Measurements from ENCODE around the gene SEMA3G. TPM values are rescaled to one million over a fixed set of nuclear protein-coding genes. Genes with fewer than 3 reads are reported as not detected.

SEMA3G gene
- total RNA-seq, 1 donor from 2014 or later: 12.9 TPM

DNA sequence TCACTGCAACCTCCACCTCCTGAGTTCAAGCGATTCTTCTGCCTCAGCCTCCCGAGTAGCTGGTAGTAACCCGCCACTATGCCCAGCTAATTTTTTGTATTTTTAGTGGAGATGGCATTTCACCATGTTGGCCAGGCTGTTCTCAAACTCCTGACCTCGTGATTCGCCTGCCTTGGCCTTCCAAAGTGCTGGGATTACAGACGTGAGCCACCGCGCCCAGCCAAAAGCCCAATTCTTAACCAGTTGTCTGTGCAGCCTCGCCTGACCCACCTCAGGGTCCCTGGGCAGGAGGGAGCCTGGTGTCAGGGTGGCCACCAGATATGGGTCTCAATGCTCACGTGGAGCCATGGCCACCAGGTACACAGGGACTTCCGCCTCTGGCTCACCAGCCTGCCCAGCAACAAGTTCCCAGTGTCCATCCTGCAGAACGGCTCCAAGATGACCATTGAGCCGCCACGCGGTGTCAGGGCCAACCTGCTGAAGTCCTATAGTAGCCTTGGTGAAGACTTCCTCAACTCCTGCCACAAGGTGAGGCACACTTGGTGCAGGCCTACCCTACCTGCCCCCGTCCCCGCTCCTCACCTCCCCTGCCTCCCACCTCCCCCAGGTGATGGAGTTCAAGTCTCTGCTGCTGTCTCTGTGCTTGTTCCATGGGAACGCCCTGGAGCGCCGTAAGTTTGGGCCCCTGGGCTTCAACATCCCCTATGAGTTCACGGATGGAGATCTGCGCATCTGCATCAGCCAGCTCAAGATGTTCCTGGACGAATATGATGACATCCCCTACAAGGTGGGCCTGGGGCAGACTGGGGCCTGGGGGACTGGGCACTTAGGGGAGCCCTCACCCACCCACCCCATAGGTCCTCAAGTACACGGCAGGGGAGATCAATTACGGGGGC lies 48.6 kb downstream of the SEMA3G start:
- DNase-seq (ENCODE audit: low read depth in 2 of 2): no peak

DNA sequence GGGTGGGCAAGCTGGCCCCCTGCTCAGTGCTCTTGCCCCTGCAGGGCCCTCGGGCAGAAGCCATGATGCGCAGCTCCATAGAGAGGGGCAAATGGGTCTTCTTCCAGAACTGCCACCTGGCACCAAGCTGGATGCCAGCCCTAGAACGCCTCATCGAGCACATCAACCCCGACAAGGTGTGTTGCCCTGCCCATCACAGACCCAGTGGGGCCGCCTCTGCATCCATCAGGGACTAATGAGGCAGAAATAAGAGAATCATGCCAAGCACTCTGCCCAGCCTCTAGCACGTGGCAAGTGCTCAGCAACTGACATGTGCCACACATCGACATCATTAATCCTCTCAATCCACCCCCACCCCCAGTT lies 49.4 kb downstream of the SEMA3G start:
- no peak for DNase-seq (ENCODE audit: low read depth in 2 of 2)

- no peak for DNase-seq (ENCODE audit: low read depth in 2 of 2)
These were observed 50.0 kb downstream of the SEMA3G start for GRCh38 chr3:52394751-52395502.

DNA sequence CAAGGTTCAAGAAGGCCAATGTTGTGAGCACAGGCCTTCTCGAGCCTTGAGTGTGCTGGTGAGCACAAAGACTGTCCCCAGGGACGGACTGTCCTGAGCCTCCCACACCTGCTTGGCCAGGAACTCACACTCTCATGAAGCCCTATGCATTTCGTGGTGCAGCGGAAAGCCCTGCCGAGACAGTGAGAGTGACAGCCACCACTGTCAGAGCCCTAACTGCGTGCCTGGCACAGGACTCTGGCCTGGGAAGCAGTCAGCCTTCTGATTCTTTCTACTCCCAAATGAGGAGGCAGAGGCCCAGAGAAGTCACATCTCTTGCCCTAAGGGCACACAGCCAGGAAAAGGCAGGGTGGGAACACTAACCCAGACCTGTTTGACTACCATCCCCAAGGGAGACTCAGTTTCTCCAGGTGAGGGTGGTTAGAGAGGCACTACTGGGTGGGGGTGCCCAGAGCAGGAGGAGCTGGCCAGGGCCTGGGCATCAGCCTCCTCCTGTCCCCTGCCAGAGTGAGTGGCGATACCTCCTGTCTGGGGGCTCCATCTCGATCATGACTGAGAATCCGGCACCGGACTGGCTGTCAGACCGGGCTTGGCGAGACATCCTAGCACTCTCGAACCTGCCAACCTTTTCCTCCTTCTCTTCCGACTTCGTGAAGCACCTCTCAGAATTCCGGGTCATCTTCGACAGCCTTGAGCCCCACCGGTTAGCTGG lies 50.8 kb downstream of the SEMA3G start:
- no peak for DNase-seq (ENCODE audit: low read depth in 2 of 2)

- DNase-seq (ENCODE audit: low read depth in 2 of 2): no peak
These were observed 51.6 kb downstream of the SEMA3G start for GRCh38 chr3:52393131-52393807.

GRCh38 chr3:52392216-52392930 lies 52.5 kb downstream of the SEMA3G start:
- no peak for DNase-seq (ENCODE audit: low read depth in 2 of 2)

- no peak for DNase-seq (ENCODE audit: low read depth in 2 of 2)
These were observed 53.8 kb downstream of the SEMA3G start for GRCh38 chr3:52391096-52391495.

DNA sequence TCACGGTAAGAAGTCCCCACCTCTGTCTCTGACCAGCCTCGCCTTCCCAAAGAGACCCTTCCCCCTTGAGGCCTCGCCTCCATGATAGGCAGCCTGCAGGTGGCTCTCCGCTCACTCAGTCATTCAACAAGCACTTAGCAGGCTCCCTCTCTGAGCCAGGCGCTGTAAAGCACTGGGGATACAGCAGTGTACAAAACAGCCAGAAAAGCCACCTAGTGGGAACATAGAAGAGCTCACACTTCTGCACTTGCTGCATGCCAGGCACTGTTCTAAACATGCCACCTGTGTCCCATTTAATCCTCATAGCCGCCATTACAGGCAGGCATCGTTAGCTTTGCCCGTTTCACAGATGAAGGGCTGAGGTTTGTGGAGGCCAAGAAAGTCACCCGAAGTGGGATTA lies 56.0 kb downstream of the SEMA3G start:
- DNase-seq (ENCODE audit: low read depth in 2 of 2): no peak

DNA sequence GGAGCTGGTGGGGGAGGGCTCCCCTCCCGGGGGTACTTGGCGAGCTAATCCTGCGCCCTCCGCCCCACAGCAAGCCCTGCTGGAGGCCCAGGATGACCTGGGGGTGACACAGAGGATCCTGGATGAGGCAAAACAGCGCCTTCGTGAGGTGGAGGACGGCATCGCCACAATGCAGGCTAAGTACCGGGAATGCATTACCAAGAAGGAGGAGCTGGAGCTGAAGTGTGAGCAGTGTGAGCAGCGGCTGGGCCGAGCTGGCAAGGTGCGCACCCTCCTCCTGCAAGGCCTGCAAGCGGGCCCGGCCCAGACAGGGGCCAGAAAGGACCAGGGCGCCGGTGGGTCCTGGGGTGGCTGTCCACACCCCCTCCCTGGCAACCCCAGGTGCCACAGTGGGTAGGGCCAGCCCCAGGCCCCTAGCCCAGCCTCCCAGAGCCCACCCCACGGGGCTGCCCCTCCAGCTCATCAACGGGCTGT lies 56.5 kb downstream of the SEMA3G start:
- no peak for DNase-seq (ENCODE audit: low read depth in 2 of 2)

DNA sequence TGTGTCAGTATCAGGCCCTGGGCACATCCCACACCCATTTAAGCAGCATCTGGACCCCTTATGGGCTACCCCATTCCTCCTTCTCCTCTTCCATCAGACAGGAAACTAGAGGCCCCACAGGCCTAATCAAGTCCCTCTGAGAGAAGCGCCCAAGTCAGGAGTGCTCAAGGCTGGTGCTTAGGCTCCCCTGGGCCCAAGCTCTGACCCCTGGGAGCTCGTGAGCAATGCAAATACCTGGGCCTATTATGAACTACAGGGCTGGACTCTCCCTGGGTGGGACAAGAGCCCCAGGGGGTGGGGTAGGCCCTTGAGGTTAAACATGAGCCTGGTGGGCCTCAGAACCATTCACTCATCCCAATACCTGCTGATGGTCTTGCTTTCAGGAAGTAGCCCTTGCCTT lies 57.4 kb downstream of the SEMA3G start:
- no peak for DNase-seq (ENCODE audit: low read depth in 2 of 2)

GRCh38 chr3:52385157-52385556 lies 59.7 kb downstream of the SEMA3G start:
- DNase-seq (ENCODE audit: low read depth in 2 of 2): peak; percentile 12 to 48

DNA sequence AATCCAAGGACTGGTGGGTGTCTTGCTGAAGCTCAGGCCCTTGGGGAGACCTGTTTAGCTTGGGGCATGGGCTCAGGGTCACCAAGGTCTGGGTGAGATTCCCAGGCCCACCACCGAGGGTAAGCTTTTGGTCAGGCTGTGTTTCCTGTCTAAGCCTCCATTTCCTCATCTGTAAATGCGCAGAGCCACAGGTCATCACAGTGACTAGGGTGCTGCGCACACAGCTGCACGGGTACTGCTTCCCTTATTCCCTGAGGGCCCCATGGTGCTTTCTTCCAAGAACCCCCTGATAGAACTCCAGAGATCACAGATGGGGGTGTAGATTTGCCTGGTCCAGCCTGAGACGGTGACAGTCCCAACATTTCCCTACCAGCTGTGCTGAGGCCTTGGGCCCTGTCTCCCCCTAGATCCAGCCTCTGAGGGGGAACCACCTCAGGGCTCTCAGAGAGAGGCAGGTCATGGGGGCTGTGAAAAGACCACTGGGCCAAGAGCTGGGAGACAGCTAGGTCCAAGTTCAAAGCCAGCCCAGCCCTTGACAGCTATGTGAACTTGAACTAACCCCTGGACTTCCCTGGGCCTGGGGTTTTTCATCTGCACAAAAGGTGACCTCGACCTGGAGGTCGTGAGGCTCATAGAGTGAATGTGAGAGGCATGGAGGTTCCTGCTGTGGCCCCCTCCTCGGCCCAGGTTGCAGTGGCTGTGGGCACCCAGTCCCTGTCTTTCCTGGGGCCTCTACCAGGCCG lies 60.7 kb downstream of the SEMA3G start:
- DNase-seq (ENCODE audit: low read depth in 2 of 2): no peak

GRCh38 chr3:52383446-52383845 lies 61.5 kb downstream of the SEMA3G start:
- no peak for DNase-seq (ENCODE audit: low read depth in 2 of 2)

Other genes starting within 250 kb of the SEMA3G start
- 28.4 and 35.5 TPM in 2 replicates for gene ALAS1, start 246.9 kb downstream of the SEMA3G start, total RNA-seq
- gene TLR9, start 219.5 kb downstream of the SEMA3G start, total RNA-seq: not detected in 2 replicates
- gene TWF2, start 205.9 kb downstream of the SEMA3G start, total RNA-seq: 74.6 and 102 TPM in 2 replicates
- gene PPM1M, start 199.3 kb downstream of the SEMA3G start, total RNA-seq: 10.9 and 14.3 TPM in 2 replicates
- gene WDR82, start 166.5 kb downstream of the SEMA3G start, total RNA-seq: 70.0 and 78.8 TPM in 2 replicates
- gene GLYCTK, start 157.3 kb downstream of the SEMA3G start, total RNA-seq: 18.1 and 21.1 TPM in 2 replicates
- gene DNAH1, start 128.8 kb downstream of the SEMA3G start, total RNA-seq: 1.1 and 2.6 TPM in 2 replicates
- 66.7 and 84.7 TPM in 2 replicates for gene BAP1, start 35.1 kb downstream of the SEMA3G start, total RNA-seq
- gene PHF7, start 34.4 kb downstream of the SEMA3G start, total RNA-seq: 3.1 and 3.6 TPM in 2 replicates
- 0.22 TPM in 1 of 2 replicates, not detected in the other for gene TNNC1, start 8.9 kb upstream of the SEMA3G start, total RNA-seq
- 26.2 and 38.1 TPM in 2 replicates for gene NISCH, start 10.5 kb upstream of the SEMA3G start, total RNA-seq
- gene STAB1, start 50.2 kb upstream of the SEMA3G start, total RNA-seq: 136 and 224 TPM in 2 replicates
- gene NT5DC2, start 88.8 kb upstream of the SEMA3G start, total RNA-seq: 28.4 and 29.0 TPM in 2 replicates
- gene UQCC5, start 91.5 kb upstream of the SEMA3G start, total RNA-seq: 7.3 and 8.3 TPM in 2 replicates
- 42.7 and 53.2 TPM in 2 replicates for gene PBRM1, start 240.8 kb upstream of the SEMA3G start, total RNA-seq
- gene GNL3, start 240.9 kb upstream of the SEMA3G start, total RNA-seq: 47.5 and 63.1 TPM in 2 replicates

Measured in lung microvascular endothelial cell (primary cell).